ENCODE measurements around the gene AOPEP. TPM values are rescaled to one million over a fixed set of nuclear protein-coding genes. Genes with fewer than 3 reads are reported as not detected.

The AOPEP gene
- polyA plus RNA-seq, 1 experiment, result 40.0 TPM

DNA sequence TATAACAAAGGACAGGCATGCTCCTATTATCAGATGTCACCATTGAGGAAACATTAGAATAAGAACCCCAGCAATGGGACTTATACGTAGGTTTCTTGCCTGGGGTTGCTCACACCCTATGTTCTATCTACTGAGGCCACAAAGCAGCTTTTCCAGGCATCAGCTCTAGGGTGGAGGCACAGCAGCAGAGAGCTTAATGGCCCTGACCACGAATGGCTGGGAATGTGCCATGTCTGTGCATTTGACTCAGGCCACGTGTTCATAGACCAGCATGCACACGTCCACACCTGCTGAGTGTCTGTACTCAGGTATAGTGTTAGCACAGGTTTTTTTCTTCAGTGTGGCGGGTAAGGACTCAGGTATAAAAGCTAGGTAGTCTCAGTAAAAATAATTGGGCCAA, 129.4 kb downstream of the AOPEP start:
- Histone ChIP-seq H3K27me3 (ENCODE audit: control insufficient read depth, insufficient read depth, low read length) (no peaks in the 10 kb centered on the region), H3K9me3 (ENCODE audit: control insufficient read depth, insufficient read depth, low read length) (no peaks in the 10 kb centered on the region; the same call in 1 of the 2 replicates), H3K27ac (ENCODE audit: low read depth, low read length) (no peak overlapping the region), H3K4me3 (ENCODE audit: low read depth, low read length) (no peak overlapping the region)
- ChIA-PET POLR2A (no interaction called here), CTCF (no interaction called here)
- no peak for DNase-seq (ENCODE audit: low read depth, low spot score)
- TF ChIP-seq, protein P1, sequence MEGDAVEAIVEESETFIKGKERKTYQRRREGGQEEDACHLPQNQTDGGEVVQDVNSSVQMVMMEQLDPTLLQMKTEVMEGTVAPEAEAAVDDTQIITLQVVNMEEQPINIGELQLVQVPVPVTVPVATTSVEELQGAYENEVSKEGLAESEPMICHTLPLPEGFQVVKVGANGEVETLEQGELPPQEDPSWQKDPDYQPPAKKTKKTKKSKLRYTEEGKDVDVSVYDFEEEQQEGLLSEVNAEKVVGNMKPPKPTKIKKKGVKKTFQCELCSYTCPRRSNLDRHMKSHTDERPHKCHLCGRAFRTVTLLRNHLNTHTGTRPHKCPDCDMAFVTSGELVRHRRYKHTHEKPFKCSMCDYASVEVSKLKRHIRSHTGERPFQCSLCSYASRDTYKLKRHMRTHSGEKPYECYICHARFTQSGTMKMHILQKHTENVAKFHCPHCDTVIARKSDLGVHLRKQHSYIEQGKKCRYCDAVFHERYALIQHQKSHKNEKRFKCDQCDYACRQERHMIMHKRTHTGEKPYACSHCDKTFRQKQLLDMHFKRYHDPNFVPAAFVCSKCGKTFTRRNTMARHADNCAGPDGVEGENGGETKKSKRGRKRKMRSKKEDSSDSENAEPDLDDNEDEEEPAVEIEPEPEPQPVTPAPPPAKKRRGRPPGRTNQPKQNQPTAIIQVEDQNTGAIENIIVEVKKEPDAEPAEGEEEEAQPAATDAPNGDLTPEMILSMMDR (IDR thresholded peaks at IDR 0.05; ENCODE audit: low read depth, low read length), result no peak

GRCh38 chr9:94857791-94858190, 131.3 kb downstream of the AOPEP start:
- DNase-seq (ENCODE audit: low read depth, low spot score), result no peak
- POLR2A ChIA-PET, result no interaction called here
- H3K27me3 ChIP-seq (ENCODE audit: control insufficient read depth, insufficient read depth, low read length), result no peaks in the 10 kb centered on the region
- no peak overlapping the region for H3K27ac ChIP-seq (ENCODE audit: low read depth, low read length)
- no peak overlapping the region for H3K4me3 ChIP-seq (ENCODE audit: low read depth, low read length)
- CTCF ChIA-PET, result interaction anchor here (0.6 kb wide), 1 partner anchor 310 kb away, joined by 4 read pairs; no protein-coding TSS in a partner anchor
- no peaks in the 10 kb centered on the region; the same call in 1 of the 2 replicates for H3K9me3 ChIP-seq (ENCODE audit: control insufficient read depth, insufficient read depth, low read length)
- TF ChIP-seq, protein P1 (IDR thresholded peaks at IDR 0.05; ENCODE audit: low read depth, low read length), result no peak

- Histone ChIP-seq H3K27me3 (ENCODE audit: control insufficient read depth, insufficient read depth, low read length) (no peaks in the 10 kb centered on the region), H3K27ac (ENCODE audit: low read depth, low read length) (no peak overlapping the region), H3K9me3 (ENCODE audit: control insufficient read depth, insufficient read depth, low read length) (no peaks in the 10 kb centered on the region; the same call in 1 of the 2 replicates), H3K4me3 (ENCODE audit: low read depth, low read length) (no peak overlapping the region)
- TF ChIP-seq, protein P1 (IDR thresholded peaks at IDR 0.05; ENCODE audit: low read depth, low read length), result no peak
- CTCF ChIA-PET, result no interaction called here
- POLR2A ChIA-PET, result no interaction called here
- DNase-seq (ENCODE audit: low read depth, low spot score), result no peak
Measured at GRCh38 chr9:94859226-94859625, 132.7 kb downstream of the AOPEP start.

- Histone ChIP-seq H3K27ac (ENCODE audit: low read depth, low read length) (no peak overlapping the region), H3K27me3 (ENCODE audit: control insufficient read depth, insufficient read depth, low read length) (no peaks in the 10 kb centered on the region), H3K4me3 (ENCODE audit: low read depth, low read length) (no peak overlapping the region), H3K9me3 (ENCODE audit: control insufficient read depth, insufficient read depth, low read length) (no peaks in the 10 kb centered on the region; the same call in 1 of the 2 replicates)
- no peak for DNase-seq (ENCODE audit: low read depth, low spot score)
- TF ChIP-seq, protein P1 (IDR thresholded peaks at IDR 0.05; ENCODE audit: low read depth, low read length), result no peak
- CTCF ChIA-PET, result interaction anchor here (0.7 kb wide), 1 partner anchor 42 kb away, joined by 3 read pairs; no protein-coding TSS in a partner anchor
- POLR2A ChIA-PET, result no interaction called here
Measured at GRCh38 chr9:94859891-94860290, 133.4 kb downstream of the AOPEP start.

DNA sequence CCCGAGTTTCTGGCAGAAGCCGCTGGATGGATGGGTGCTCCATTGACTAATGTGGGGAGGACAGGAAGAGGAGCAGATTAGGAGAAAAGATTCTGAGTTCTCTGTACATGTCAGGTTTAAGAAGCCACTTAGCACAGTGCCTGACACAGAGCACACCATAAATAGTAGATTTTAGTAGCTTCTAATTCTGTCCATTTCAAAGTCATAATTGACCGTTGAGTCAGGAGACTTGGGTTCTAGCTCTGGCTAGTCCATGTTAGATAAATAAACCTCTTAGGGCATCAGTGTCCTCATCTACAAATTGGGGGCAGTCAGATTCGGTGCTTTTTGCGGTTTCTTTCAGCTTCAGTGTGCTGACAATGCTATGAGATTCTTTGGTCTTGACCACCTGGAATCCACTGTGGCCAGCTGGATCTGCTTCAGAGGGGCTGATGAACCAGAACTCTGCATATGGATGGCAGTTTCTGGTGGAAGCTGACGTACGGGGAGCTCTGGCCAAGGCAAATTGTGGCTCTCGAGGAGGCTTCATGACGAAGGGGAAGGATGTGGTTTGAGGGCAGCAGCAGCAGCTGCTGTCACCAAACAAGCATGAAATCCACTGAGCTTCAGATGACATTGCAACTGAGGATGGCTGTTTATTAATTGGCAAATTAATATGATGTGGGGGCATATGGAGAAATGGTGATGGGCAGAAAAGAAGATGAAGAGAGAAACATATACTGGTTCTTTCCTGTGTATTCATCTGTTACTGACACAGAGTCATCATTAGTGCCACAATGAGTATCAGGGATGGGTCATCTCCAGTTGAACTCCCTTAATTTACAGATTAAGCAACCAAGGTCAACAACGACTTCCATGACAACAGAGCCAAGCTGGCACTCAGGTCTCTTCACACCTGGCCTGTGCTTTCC, 134.4 kb downstream of the AOPEP start:
- Histone ChIP-seq H3K27ac (ENCODE audit: low read depth, low read length) (peak overlapping the region; percentile 82), H3K4me3 (ENCODE audit: low read depth, low read length) (no peak overlapping the region), H3K27me3 (ENCODE audit: control insufficient read depth, insufficient read depth, low read length) (no peaks in the 10 kb centered on the region), H3K9me3 (ENCODE audit: control insufficient read depth, insufficient read depth, low read length) (no peaks in the 10 kb centered on the region; the same call in 1 of the 2 replicates)
- peak; percentile 48 for DNase-seq (ENCODE audit: low read depth, low spot score)
- POLR2A ChIA-PET, result interaction anchor here (0.5 to 1.3 kb wide), 3 partner anchors 14 to 150 kb away, joined by 3 to 4 read pairs (median 4); no protein-coding TSS in a partner anchor
- TF ChIP-seq, protein P1 (IDR thresholded peaks at IDR 0.05; ENCODE audit: low read depth, low read length), result no peak
- CTCF ChIA-PET, result no interaction called here
